Activated CD8-positive, alpha-beta T cell treated with anti-CD3 and anti-CD28 coated beads for 36 hours (primary cell): ENCODE results near the gene ABAT. TPM values are rescaled to one million over a fixed set of nuclear protein-coding genes. Genes with fewer than 3 reads are reported as not detected.
"Not testable (repeated sequence)": the region's sequence is repeated elsewhere in the genome, so short reads cannot be mapped to it uniquely, and the experiment has no call there.

Experiments used
- ATAC-seq: fragments of 200-7000 bp; cut with Tn5 transposase; one replicate; pipeline ENCODE4 v1.10.0; 2021; ENCODE audit warnings: mild to moderate bottlenecking, moderate library complexity
- CTCF ChIA-PET: fragments of 350-600 bp; sonication (Branson Sonifier 250); formaldehyde crosslinking; loops from one replicate; lab custom pipeline; 2021; ENCODE audit warnings: antibody characterized with exemption; lab: Charles Lee
- POLR2A ChIA-PET: fragments of 350-600 bp; sonication (Branson Sonifier 250); formaldehyde crosslinking; loops from one replicate; lab custom pipeline; 2021; ENCODE audit warnings: antibody characterized with exemption; lab: Charles Lee
- DNase-seq: peaks from one replicate; pipeline ENCODE4 v3.0.0-alpha.2; 2020
- H3K27ac Mint-ChIP-seq: one replicate; pipeline ENCODE4 v1.8.0; 2021; ENCODE audit warnings: mild to moderate bottlenecking, mixed read lengths
- H3K27me3 Mint-ChIP-seq: one replicate; pipeline ENCODE4 v1.8.0; 2021; ENCODE audit warnings: mixed read lengths
- H3K36me3 Mint-ChIP-seq: one replicate; pipeline ENCODE4 v1.8.0; 2021; ENCODE audit warnings: low read depth, mixed read lengths
- H3K4me1 Mint-ChIP-seq: one replicate; pipeline ENCODE4 v1.8.0; 2021; ENCODE audit warnings: low read depth, mixed read lengths
- H3K4me3 Mint-ChIP-seq: one replicate; pipeline ENCODE4 v1.8.0; 2021; ENCODE audit warnings: mild to moderate bottlenecking, moderate library complexity, mixed read lengths
- H3K9me3 Mint-ChIP-seq: one replicate; pipeline ENCODE4 v1.8.0; 2021; ENCODE audit warnings: mixed read lengths
- CTCF ChIP-seq: fragments of 200-600 bp; IDR thresholded peaks from one replicate; pipeline ENCODE4 v1.8.0; 2022; ENCODE audit warnings: antibody characterized with exemption, mild to moderate bottlenecking
- intact Hi-C: fragments of 100-400 bp; cut with micrococcal nuclease; formaldehyde crosslinking; loops from one replicate; pipeline ENCODE4 v1.10.0; 2022
- total RNA-seq, 2 experiments: library from RNA; stranded (reverse); gene quantifications; one replicate each; pipeline ENCODE4 v1.2.3, GENCODE V29; 2021

Gene ABAT
- total RNA-seq, 2 experiments from 2014 or later, result 5.1 TPM

- CTCF ChIA-PET, result no interaction called here
Measured at GRCh38 chr16:8703693-8704092, 29.3 kb downstream of the ABAT start.

GRCh38 chr16:8704098-8704497 is 29.7 kb downstream of the ABAT start:
- no peaks in the 10 kb centered on the region for H3K9me3 Mint-ChIP-seq
- DNase-seq (no peak), ATAC-seq (no peak)
- no peak overlapping the region for H3K4me3 Mint-ChIP-seq
- no peak overlapping the region for H3K27ac Mint-ChIP-seq
- ChIA-PET POLR2A (no interaction called here), CTCF (no interaction called here)
- H3K27me3 Mint-ChIP-seq, result no peaks in the 10 kb centered on the region
- H3K36me3 Mint-ChIP-seq, result no peaks in the 10 kb centered on the region
- intact Hi-C loops, result no loop called here
- H3K4me1 Mint-ChIP-seq, result no peaks in the 10 kb centered on the region
- TF ChIP-seq CTCF, result no peak

More at GRCh38 chr16:8703693-8704092, 29.3 kb downstream of the ABAT start:
- no peaks in the 10 kb centered on the region for H3K4me1 Mint-ChIP-seq
- no peak overlapping the region for H3K27ac Mint-ChIP-seq
- no peak overlapping the region for H3K4me3 Mint-ChIP-seq
- intact Hi-C loops, result no loop called here
- DNase-seq (no peak), ATAC-seq (no peak)
- H3K9me3 Mint-ChIP-seq, result no peaks in the 10 kb centered on the region
- no peaks in the 10 kb centered on the region for H3K27me3 Mint-ChIP-seq
- no peak for TF ChIP-seq CTCF
- POLR2A ChIA-PET, result no interaction called here
- no peaks in the 10 kb centered on the region for H3K36me3 Mint-ChIP-seq

- ATAC-seq, DNase-seq, H3K36me3 Mint-ChIP-seq, CTCF ChIA-PET, H3K9me3 Mint-ChIP-seq, H3K27ac Mint-ChIP-seq, H3K4me3 Mint-ChIP-seq, intact Hi-C loops, H3K27me3 Mint-ChIP-seq, POLR2A ChIA-PET, H3K4me1 Mint-ChIP-seq: not testable (repeated sequence)
Measured at GRCh38 chr16:8705100-8705822, 30.8 kb downstream of the ABAT start.

- ATAC-seq (no peak), DNase-seq (no peak)
- no peak for TF ChIP-seq CTCF
- H3K4me3 Mint-ChIP-seq, result no peak overlapping the region
- no peaks in the 10 kb centered on the region for H3K36me3 Mint-ChIP-seq
- intact Hi-C loops, result no loop called here
- H3K4me1 Mint-ChIP-seq, result no peaks in the 10 kb centered on the region
- no peak overlapping the region for H3K27ac Mint-ChIP-seq
- POLR2A ChIA-PET, result interaction anchor here (0.6 kb wide), 1 partner anchor 16 kb away, joined by 3 read pairs; no protein-coding TSS in a partner anchor
- CTCF ChIA-PET, result no interaction called here
- H3K9me3 Mint-ChIP-seq, result no peaks in the 10 kb centered on the region
- no peaks in the 10 kb centered on the region for H3K27me3 Mint-ChIP-seq
Measured at GRCh38 chr16:8708536-8708935, 34.1 kb downstream of the ABAT start.

GRCh38 chr16:8712589-8713361 is 38.4 kb downstream of the ABAT start:
- Mint-ChIP-seq H3K36me3 (peaks cover 6% of the 10 kb centered on the region), H3K4me3 (no peak overlapping the region), H3K27ac (no peak overlapping the region), H3K9me3 (peaks cover 3% of the 10 kb centered on the region), H3K27me3 (no peaks in the 10 kb centered on the region), H3K4me1 (no peaks in the 10 kb centered on the region)
- ChIA-PET POLR2A (no interaction called here), CTCF (no interaction called here)
- no peak for TF ChIP-seq CTCF
- ATAC-seq (no peak), DNase-seq (no peak)
- intact Hi-C loops, result no loop called here
